ENCODE results near the gene NUP188. TPM values are rescaled to one million over a fixed set of nuclear protein-coding genes. Genes with fewer than 3 reads are reported as not detected.

NUP188 gene
- total and polyA plus RNA-seq, 2 experiments from 2014 or later = 28.1 TPM

DNA sequence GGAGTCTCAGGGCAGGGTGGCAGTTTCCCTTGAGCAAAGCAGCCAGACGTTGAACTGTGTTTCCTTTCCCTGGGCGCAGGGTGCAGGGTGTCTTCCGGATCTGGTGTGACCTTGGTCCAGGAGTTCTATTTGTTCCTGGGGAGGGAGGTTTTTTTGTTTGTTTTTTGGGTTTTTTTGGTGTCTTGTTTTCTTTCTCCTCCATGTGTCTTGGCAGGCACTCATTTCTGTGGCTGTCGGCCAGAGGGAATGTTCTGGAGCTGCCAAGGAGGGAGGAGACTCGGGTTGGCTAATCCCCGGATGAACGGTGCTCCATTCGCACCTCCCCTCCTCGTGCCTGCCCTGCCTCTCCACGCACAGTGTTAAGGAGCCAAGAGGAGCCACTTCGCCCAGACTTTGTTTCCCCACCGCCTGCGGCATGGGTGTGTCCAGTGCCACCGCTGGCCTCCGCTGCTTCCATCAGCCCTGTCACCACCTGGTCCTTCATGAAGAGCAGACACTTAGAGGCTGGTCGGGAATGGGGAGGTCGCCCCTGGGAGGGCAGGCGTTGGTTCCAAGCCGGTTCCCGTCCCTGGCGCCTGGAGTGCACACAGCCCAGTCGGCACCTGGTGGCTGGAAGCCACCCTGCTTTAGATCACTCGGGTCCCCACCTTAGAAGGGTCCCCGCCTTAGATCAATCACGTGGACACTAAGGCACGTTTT, 30.2 kb upstream of the NUP188 start:
- peaks cover 37% of the 10 kb centered on the region for H3K4me1 ChIP-seq (ENCODE audit: insufficient read depth)
- no peaks in the 10 kb centered on the region for H3K9me2 ChIP-seq (replicated peaks; ENCODE audit: insufficient read depth)
- no peaks in the 10 kb centered on the region for H4K20me1 ChIP-seq (ENCODE audit: insufficient read depth, poor library complexity, severe bottlenecking)
- H3K4me2 ChIP-seq = no peak overlapping the region
- H3K9me3 ChIP-seq (ENCODE audit: low read depth) = no peaks in the 10 kb centered on the region
- no peaks in the 10 kb centered on the region for H3K36me3 ChIP-seq (replicated peaks; ENCODE audit: insufficient read depth, low read depth)
- TF ChIP-seq EZH2 (IDR thresholded peaks at IDR 0.05; ENCODE audit: borderline replicate concordance) (no peak), EZH2phosphoT487 (IDR thresholded peaks at IDR 0.05; ENCODE audit: low read depth, severe bottlenecking, unreplicated experiment) (no peak)
- TF ChIP-seq, protein P1, sequence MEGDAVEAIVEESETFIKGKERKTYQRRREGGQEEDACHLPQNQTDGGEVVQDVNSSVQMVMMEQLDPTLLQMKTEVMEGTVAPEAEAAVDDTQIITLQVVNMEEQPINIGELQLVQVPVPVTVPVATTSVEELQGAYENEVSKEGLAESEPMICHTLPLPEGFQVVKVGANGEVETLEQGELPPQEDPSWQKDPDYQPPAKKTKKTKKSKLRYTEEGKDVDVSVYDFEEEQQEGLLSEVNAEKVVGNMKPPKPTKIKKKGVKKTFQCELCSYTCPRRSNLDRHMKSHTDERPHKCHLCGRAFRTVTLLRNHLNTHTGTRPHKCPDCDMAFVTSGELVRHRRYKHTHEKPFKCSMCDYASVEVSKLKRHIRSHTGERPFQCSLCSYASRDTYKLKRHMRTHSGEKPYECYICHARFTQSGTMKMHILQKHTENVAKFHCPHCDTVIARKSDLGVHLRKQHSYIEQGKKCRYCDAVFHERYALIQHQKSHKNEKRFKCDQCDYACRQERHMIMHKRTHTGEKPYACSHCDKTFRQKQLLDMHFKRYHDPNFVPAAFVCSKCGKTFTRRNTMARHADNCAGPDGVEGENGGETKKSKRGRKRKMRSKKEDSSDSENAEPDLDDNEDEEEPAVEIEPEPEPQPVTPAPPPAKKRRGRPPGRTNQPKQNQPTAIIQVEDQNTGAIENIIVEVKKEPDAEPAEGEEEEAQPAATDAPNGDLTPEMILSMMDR (IDR thresholded peaks at IDR 0.05; ENCODE audit: poor library complexity) = no peak
- no peaks in the 10 kb centered on the region for H3K27me3 ChIP-seq
- H2AFZ ChIP-seq = no peak overlapping the region
- H3K79me2 ChIP-seq = peaks cover 21% of the 10 kb centered on the region
- H3K27ac ChIP-seq = peak overlapping the region; percentile 21
- H3K4me3 ChIP-seq = no peak overlapping the region
- 88% methylated on average over 26 of the region's 26 CpGs for WGBS (ENCODE audit: low lambda C conversion rate, missing lambda C conversion rate)
- no peak for DNase-seq (ENCODE audit: low spot score)

DNA sequence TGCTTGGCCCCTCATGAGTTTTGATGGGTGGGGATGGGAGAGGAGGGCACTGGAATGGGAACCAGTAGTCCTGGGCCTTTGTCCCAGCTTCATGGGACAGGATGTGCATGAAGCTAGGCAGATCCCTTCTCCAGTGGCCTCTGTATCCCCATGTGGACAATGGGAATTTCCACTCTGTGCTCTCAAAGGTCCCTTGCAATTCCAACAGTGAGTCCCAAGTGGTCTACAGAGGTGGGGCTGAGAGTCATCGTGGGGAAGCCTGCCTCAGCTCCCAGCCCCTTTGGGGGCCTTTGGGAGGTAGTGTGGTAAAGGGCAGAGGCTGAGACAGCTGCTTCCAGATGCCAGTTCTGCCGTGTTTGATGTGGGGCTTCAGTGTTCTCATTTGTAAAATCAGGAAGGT, 28.6 kb upstream of the NUP188 start:
- H4K20me1 ChIP-seq (ENCODE audit: insufficient read depth, poor library complexity, severe bottlenecking) = no peaks in the 10 kb centered on the region
- H3K4me2 ChIP-seq = no peak overlapping the region
- 71% methylated on average over 2 of the region's 2 CpGs for WGBS (ENCODE audit: low lambda C conversion rate, missing lambda C conversion rate)
- no peaks in the 10 kb centered on the region for H3K36me3 ChIP-seq (replicated peaks; ENCODE audit: insufficient read depth, low read depth)
- H3K9me2 ChIP-seq (replicated peaks; ENCODE audit: insufficient read depth) = no peaks in the 10 kb centered on the region
- no peak overlapping the region for H3K4me3 ChIP-seq
- no peaks in the 10 kb centered on the region for H3K9me3 ChIP-seq (ENCODE audit: low read depth)
- H3K79me2 ChIP-seq = peaks cover 16% of the 10 kb centered on the region
- H2AFZ ChIP-seq = no peak overlapping the region
- H3K27me3 ChIP-seq = no peaks in the 10 kb centered on the region
- H3K4me1 ChIP-seq (ENCODE audit: insufficient read depth) = peaks cover 24% of the 10 kb centered on the region
- DNase-seq (ENCODE audit: low spot score) = no peak
- TF ChIP-seq, protein P1 (IDR thresholded peaks at IDR 0.05; ENCODE audit: poor library complexity) = no peak
- TF ChIP-seq EZH2 (IDR thresholded peaks at IDR 0.05; ENCODE audit: borderline replicate concordance) (no peak), EZH2phosphoT487 (IDR thresholded peaks at IDR 0.05; ENCODE audit: low read depth, severe bottlenecking, unreplicated experiment) (no peak)
- H3K27ac ChIP-seq = no peak overlapping the region

DNA sequence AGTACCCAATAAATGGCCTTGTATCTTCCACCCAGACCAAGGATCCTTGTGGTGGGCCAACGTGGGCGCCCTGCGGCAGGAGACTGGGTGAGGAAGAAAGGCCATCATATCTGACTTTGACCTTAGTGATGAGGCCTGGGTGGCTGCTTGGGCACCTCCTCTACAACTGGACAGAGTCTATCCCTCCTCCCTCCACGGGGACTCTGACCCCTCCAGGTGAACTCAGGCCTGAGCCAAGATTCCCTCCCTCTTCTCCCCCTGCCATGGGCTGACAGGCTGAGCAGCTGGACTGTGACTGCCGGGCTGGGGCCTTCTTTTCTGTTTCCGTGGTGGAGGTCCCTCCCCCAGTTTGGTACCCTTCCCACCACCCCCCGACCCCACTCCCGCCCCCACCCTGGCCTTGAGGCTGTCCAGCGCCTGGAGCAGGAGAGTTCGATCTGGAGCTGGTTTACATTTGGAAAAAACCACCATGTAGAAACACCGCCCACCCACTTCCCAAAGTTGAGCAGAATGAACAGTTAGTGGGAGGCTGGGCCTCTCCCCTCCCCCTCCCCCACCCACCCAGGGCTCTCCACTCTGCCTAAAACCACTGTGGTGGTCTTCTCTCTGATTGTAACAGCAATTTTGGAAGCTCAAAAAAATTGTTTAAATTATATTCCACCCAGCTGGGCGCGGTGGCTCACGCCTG, 28.0 kb upstream of the NUP188 start:
- H3K9me2 ChIP-seq (replicated peaks; ENCODE audit: insufficient read depth) = no peaks in the 10 kb centered on the region
- WGBS (ENCODE audit: low lambda C conversion rate, missing lambda C conversion rate) = 77% methylated on average over 7 of the region's 14 CpGs
- TF ChIP-seq, protein P1 (IDR thresholded peaks at IDR 0.05; ENCODE audit: poor library complexity) = no peak
- TF ChIP-seq EZH2 (IDR thresholded peaks at IDR 0.05; ENCODE audit: borderline replicate concordance) = no peak
- no peak for TF ChIP-seq EZH2phosphoT487 (IDR thresholded peaks at IDR 0.05; ENCODE audit: low read depth, severe bottlenecking, unreplicated experiment)
- H2AFZ ChIP-seq = no peak overlapping the region
- H3K4me1 ChIP-seq (ENCODE audit: insufficient read depth) = peaks cover 24% of the 10 kb centered on the region
- no peaks in the 10 kb centered on the region for H3K36me3 ChIP-seq (replicated peaks; ENCODE audit: insufficient read depth, low read depth)
- peak; percentile 46 for DNase-seq (ENCODE audit: low spot score)
- H3K79me2 ChIP-seq = peaks cover 14% of the 10 kb centered on the region
- H3K27me3 ChIP-seq = no peaks in the 10 kb centered on the region
- H3K9me3 ChIP-seq (ENCODE audit: low read depth) = no peaks in the 10 kb centered on the region
- H3K4me3 ChIP-seq = no peak overlapping the region
- no peaks in the 10 kb centered on the region for H4K20me1 ChIP-seq (ENCODE audit: insufficient read depth, poor library complexity, severe bottlenecking)
- H3K4me2 ChIP-seq = no peak overlapping the region
- H3K27ac ChIP-seq = peak overlapping the region; percentile 43

All from hepatocyte (in vitro differentiated cells).